ENCODE data around the gene ZNF415. TPM values are rescaled to one million over a fixed set of nuclear protein-coding genes. Genes with fewer than 3 reads are reported as not detected.

Gene ZNF415
- total and polyA plus RNA-seq, 12 donors: 17.5 to 59.2 (median 39.6) TPM

DNA sequence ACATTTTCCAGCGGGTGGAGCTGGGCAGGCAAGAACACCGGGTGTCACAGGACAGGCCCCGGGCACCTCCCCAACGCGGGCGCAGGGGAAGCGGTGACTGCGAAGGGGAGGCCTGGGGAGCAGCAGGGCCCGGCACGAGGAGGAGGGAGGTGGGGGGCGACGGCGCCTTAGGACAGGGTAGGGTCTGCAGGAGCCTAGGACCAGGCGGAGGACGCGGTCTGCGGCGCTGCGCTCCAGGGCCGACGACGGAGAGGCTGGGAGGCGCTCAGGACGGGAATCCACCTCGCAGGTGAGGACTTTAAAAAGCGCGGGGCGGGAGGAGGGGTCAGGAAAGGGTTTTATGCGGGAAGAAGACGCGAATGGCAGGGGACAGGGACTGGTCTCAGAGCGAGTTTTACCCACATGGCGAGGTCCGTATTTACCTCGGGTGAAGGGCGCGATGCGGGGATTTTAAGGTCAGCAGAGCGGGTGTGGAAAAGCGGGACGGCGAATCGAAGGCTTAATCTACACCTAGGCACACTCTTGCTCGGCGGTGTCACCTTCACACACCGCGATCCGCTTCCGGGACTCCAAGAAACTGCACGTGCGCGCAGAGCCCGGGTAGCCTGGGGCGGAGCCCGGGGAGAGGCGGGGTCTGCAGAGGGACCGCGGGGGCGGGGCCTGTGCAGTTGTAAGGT, 74.7 kb downstream of the ZNF415 start:
- H3K4me1 ChIP-seq (replicated peaks in 1 of 2): no peaks in the 10 kb centered on the region
- no peak overlapping the region for H3K27ac ChIP-seq
- intact Hi-C loops (cut with DNase I): no loop called here
- no peak for DNase-seq
- H3K36me3 ChIP-seq (replicated peaks in 1 of 2): no peaks in the 10 kb centered on the region
- no peaks in the 10 kb centered on the region for H3K9me3 ChIP-seq (replicated peaks in 1 of 3)
- H3K27me3 ChIP-seq: no peaks in the 10 kb centered on the region
- TF ChIP-seq POLR2A (IDR thresholded peaks at IDR 0.05) (no peak), CTCF (IDR thresholded peaks at IDR 0.05) (no peak)
- H3K4me3 ChIP-seq: no peak overlapping the region
- WGBS, 4 donors: 2 to 7% (median 2%) methylated on average over 29 to 59 of the region's 59 CpGs

Other genes starting within 250 kb of the ZNF415 start
- gene ZNF320, start 235.3 kb downstream of the ZNF415 start, total RNA-seq: 10 to 100 TPM in 6 of 9 donors, 1 to 10 TPM in 3; 6.5 to 21.3 (median 13.7) TPM
- gene ZNF320, start 235.3 kb downstream of the ZNF415 start, polyA plus RNA-seq: 10 to 100 TPM in 1 of 3 donors, 1 to 10 TPM in 2; 4.0 to 11.6 (median 8.1) TPM
- gene ZNF888, start 209.5 kb downstream of the ZNF415 start, total RNA-seq: 1 to 10 TPM; 2.2 to 9.0 (median 4.8) TPM
- 1 to 10 TPM; 2.6 to 4.7 (median 4.0) TPM for gene ZNF888, start 209.5 kb downstream of the ZNF415 start, polyA plus RNA-seq
- gene ZNF816, start 170.0 kb downstream of the ZNF415 start, total RNA-seq: 10 to 100 TPM in 6 of 9 donors, 1 to 10 TPM in 3; 4.2 to 29.3 (median 11.8) TPM
- gene ZNF816, start 170.0 kb downstream of the ZNF415 start, polyA plus RNA-seq: 10 to 100 TPM in 1 of 3 donors, 1 to 10 TPM in 2; 2.3 to 13.1 (median 4.3) TPM
- not detected for gene ERVV-1, start 119.0 kb downstream of the ZNF415 start, total RNA-seq
- not detected for gene ERVV-1, start 119.0 kb downstream of the ZNF415 start, polyA plus RNA-seq
- gene ERVV-2, start 88.2 kb downstream of the ZNF415 start, total RNA-seq: not detected
- gene ERVV-2, start 88.2 kb downstream of the ZNF415 start, polyA plus RNA-seq: not detected
- gene ZNF160, start 29.5 kb downstream of the ZNF415 start, total RNA-seq: 100 to 1,000 TPM in 1 of 9 donors, 10 to 100 TPM in 8; 28.3 to 102 (median 68.7) TPM
- 10 to 100 TPM; 26.1 to 66.6 (median 39.4) TPM for gene ZNF160, start 29.5 kb downstream of the ZNF415 start, polyA plus RNA-seq
- 10 to 100 TPM in 7 of 9 donors, 1 to 10 TPM in 2; 8.1 to 20.8 (median 14.8) TPM for gene ZNF347, start 26.1 kb upstream of the ZNF415 start, total RNA-seq
- 10 to 100 TPM in 1 of 3 donors, 1 to 10 TPM in 2; 1.9 to 13.5 (median 4.2) TPM for gene ZNF347, start 26.1 kb upstream of the ZNF415 start, polyA plus RNA-seq
- 1 to 10 TPM; 1.2 to 9.3 (median 5.0) TPM for gene ZNF665, start 60.4 kb upstream of the ZNF415 start, total RNA-seq
- 1 to 10 TPM; 1.7 to 7.9 (median 1.9) TPM for gene ZNF665, start 60.4 kb upstream of the ZNF415 start, polyA plus RNA-seq
- gene ZNF677, start 122.0 kb upstream of the ZNF415 start, total RNA-seq: 10 to 100 TPM in 7 of 9 donors, 1 to 10 TPM in 2; 6.9 to 34.2 (median 20.8) TPM
- gene ZNF677, start 122.0 kb upstream of the ZNF415 start, polyA plus RNA-seq: 10 to 100 TPM in 1 of 3 donors, 1 to 10 TPM in 2; 6.9 to 22.4 (median 7.6) TPM
- not detected for gene VN1R2, start 125.4 kb upstream of the ZNF415 start, total RNA-seq
- gene VN1R2, start 125.4 kb upstream of the ZNF415 start, polyA plus RNA-seq: not detected
- not detected for gene VN1R4, start 134.8 kb upstream of the ZNF415 start, total RNA-seq
- gene VN1R4, start 134.8 kb upstream of the ZNF415 start, polyA plus RNA-seq: not detected
- gene ZNF845, start 200.8 kb upstream of the ZNF415 start, total RNA-seq: 1 to 10 TPM; 2.9 to 7.6 (median 5.4) TPM
- 1 to 10 TPM; 1.5 to 5.2 (median 2.3) TPM for gene ZNF845, start 200.8 kb upstream of the ZNF415 start, polyA plus RNA-seq
- gene ZNF525, start 232.8 kb upstream of the ZNF415 start, total RNA-seq: 10 to 100 TPM in 5 of 9 donors, 1 to 10 TPM in 4; 3.0 to 22.5 (median 11.9) TPM
- gene ZNF525, start 232.8 kb upstream of the ZNF415 start, polyA plus RNA-seq: 1 to 10 TPM; 5.7 to 9.5 (median 8.2) TPM